SH-SY5Y (cell line): ENCODE measurements around the gene SBNO2.

Experiments
- GATA2 ChIP-seq: IDR thresholded peaks from 2 replicates; pipeline ENCODE4 v1.6.1; 2011; ENCODE audit warnings: mild to moderate bottlenecking, low read depth, low read length
- GATA3 ChIP-seq: IDR thresholded peaks from 2 replicates; pipeline ENCODE4 v1.6.1; 2011; ENCODE audit warnings: low read depth, mild to moderate bottlenecking, low read length, moderate library complexity

GRCh38 chr19:1072371-1073015 lies 101.6 kb downstream of the SBNO2 start:
- TF ChIP-seq GATA2, result no peak
- no peak for TF ChIP-seq GATA3
